ENCODE results near the gene GALNT13. TPM values are rescaled to one million over a fixed set of nuclear protein-coding genes. Genes with fewer than 3 reads are reported as not detected.
A peak's percentile ranks its signal among the peaks of the same experiment; 100 is the strongest.

GALNT13 gene
- total and polyA plus RNA-seq, 10 of the 15 experiments (the other 5 are each of a cell fraction or from before 2014, with no cell fraction given), result 0.04 TPM; not detected in 9

- TF ChIP-seq STAT3 (IDR thresholded peaks at IDR 0.05; ENCODE audit: low read depth, low read length), result no peak
- TF ChIP-seq IKZF1 (conservative IDR thresholded peaks at IDR 0.05), result no peak
- peak; percentile 14; the same call in 1 of the 2 replicates for TF ChIP-seq FOXK2 (IDR thresholded peaks at IDR 0.05)
- TF ChIP-seq SUZ12 (IDR thresholded peaks at IDR 0.05; ENCODE audit: unreplicated experiment), result no peak
- no peak for TF ChIP-seq IRF5 (IDR thresholded peaks at IDR 0.05; ENCODE audit: borderline replicate concordance)
- TF ChIP-seq HDAC6 (IDR thresholded peaks at IDR 0.05; ENCODE audit: unreplicated experiment), result no peak
- no peak for TF ChIP-seq TCF7 (IDR thresholded peaks at IDR 0.05; ENCODE audit: borderline replicate concordance)
- TF ChIP-seq RFX5 (IDR thresholded peaks at IDR 0.05; ENCODE audit: low read depth, low read length), result no peak
- TF ChIP-seq, protein P1, sequence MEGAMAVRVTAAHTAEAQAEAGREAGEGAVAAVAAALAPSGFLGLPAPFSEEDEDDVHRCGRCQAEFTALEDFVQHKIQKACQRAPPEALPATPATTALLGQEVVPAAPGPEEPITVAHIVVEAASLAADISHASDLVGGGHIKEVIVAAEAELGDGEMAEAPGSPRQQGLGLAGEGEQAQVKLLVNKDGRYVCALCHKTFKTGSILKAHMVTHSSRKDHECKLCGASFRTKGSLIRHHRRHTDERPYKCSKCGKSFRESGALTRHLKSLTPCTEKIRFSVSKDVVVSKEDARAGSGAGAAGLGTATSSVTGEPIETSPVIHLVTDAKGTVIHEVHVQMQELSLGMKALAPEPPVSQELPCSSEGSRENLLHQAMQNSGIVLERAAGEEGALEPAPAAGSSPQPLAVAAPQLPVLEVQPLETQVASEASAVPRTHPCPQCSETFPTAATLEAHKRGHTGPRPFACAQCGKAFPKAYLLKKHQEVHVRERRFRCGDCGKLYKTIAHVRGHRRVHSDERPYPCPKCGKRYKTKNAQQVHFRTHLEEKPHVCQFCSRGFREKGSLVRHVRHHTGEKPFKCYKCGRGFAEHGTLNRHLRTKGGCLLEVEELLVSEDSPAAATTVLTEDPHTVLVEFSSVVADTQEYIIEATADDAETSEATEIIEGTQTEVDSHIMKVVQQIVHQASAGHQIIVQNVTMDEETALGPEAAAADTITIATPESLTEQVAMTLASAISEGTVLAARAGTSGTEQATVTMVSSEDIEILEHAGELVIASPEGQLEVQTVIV (IDR thresholded peaks at IDR 0.05; ENCODE audit: borderline replicate concordance, partially characterized antibody), result no peak
- peak; percentile 54; the same call in 1 of the 2 replicates for TF ChIP-seq SMC3 (IDR thresholded peaks at IDR 0.05; ENCODE audit: borderline replicate concordance, low read length)
- no peak for TF ChIP-seq BRCA1 (IDR thresholded peaks at IDR 0.05; ENCODE audit: low read depth, low read length)
- no peak for TF ChIP-seq RB1 (IDR thresholded peaks at IDR 0.05; ENCODE audit: borderline replicate concordance)
- TF ChIP-seq USF1 (IDR thresholded peaks at IDR 0.05; ENCODE audit: borderline replicate concordance, extremely low read length, insufficient read depth, low read depth, low read length), result no peak
- TF ChIP-seq SRF (IDR thresholded peaks at IDR 0.05; ENCODE audit: low read depth in 2 of 2, low read length in 2 of 2), result no peak
- TF ChIP-seq MEF2A (IDR thresholded peaks at IDR 0.05; ENCODE audit: insufficient read depth, low read depth, low read length), result no peak
- 0 out of 2 replicates have a peak, but pooled peaks have one; percentile 51 for TF ChIP-seq BMI1 (IDR thresholded peaks at IDR 0.05; ENCODE audit: borderline replicate concordance)
- peak; percentile 32; the same call in 1 of the 2 replicates for TF ChIP-seq NBN (IDR thresholded peaks at IDR 0.05)
These were observed 581.3 kb downstream of the GALNT13 start (continued) for GRCh38 chr2:154452906-154453493.

Data from GM12878 (cell line).